SH-SY5Y (cell line): ENCODE results near the gene DIP2C.

Source experiments
- GATA2 ChIP-seq: IDR thresholded peaks from 2 replicates; pipeline ENCODE4 v1.6.1; 2011; ENCODE audit warnings: mild to moderate bottlenecking, low read depth, low read length
- GATA3 ChIP-seq: IDR thresholded peaks from 2 replicates; pipeline ENCODE4 v1.6.1; 2011; ENCODE audit warnings: low read depth, mild to moderate bottlenecking, low read length, moderate library complexity

- no peak for TF ChIP-seq GATA3
- TF ChIP-seq GATA2, result peak; percentile 85
Observed at GRCh38 chr10:369684-370448, 319.6 kb downstream of the DIP2C start.
